Lung (tissue), 12 donors: ENCODE data around the gene ATF3. TPM values are rescaled to one million over a fixed set of nuclear protein-coding genes. Genes with fewer than 3 reads are reported as not detected.

Experiments
- ATAC-seq: fragments of 200-7000 bp; cut with Tn5 transposase; one replicate; pipeline ENCODE4 v1.9.1; 2020; ENCODE audit warnings: moderate number of reproducible peaks; ENCODE audit not compliant: insufficient read depth, low FRiP score
- DNase-seq, 3 donors: peaks; one replicate each; pipeline ENCODE4 v3.0.0-alpha.2; 2013 to 2017
- H3K27ac ChIP-seq, 2 donors: one replicate each; pipeline ENCODE4 v1.5.1; 2013; ENCODE audit warnings: mild to moderate bottlenecking in 2 of 2, moderate library complexity in 2 of 2, control low read depth in 1 of 2, inconsistent platforms in 1 of 2, low read depth in 1 of 2, low read length in 1 of 2
- H3K27me3 ChIP-seq, 3 donors: one replicate each; pipeline ENCODE4 v1.5.1; 2013; ENCODE audit warnings: low read length in 2 of 3; ENCODE audit not compliant: control insufficient read depth in 3 of 3, insufficient read depth in 3 of 3
- H3K36me3 ChIP-seq, 4 donors: one replicate each; pipeline ENCODE4 v1.5.1; 2013; ENCODE audit warnings: low read length in 4 of 4, mild to moderate bottlenecking in 1 of 4, moderate library complexity in 1 of 4; ENCODE audit not compliant: control insufficient read depth in 4 of 4, insufficient read depth in 4 of 4
- H3K4me1 ChIP-seq, 5 donors: one replicate each; pipeline ENCODE4 v1.5.1; 2013; ENCODE audit warnings: low read length in 5 of 5, mild to moderate bottlenecking in 2 of 5, moderate library complexity in 1 of 5; ENCODE audit not compliant: control insufficient read depth in 5 of 5, insufficient read depth in 5 of 5
- H3K4me3 ChIP-seq: one replicate; pipeline ENCODE4 v1.5.1; 2013; ENCODE audit warnings: mild to moderate bottlenecking, control low read depth, moderate library complexity
- H3K9ac ChIP-seq, 2 donors: one replicate each; pipeline ENCODE4 v1.5.1; 2013; ENCODE audit warnings: low read length in 2 of 2, control low read depth in 1 of 2; ENCODE audit not compliant: insufficient read depth in 1 of 2
- H3K9me3 ChIP-seq, 4 donors: one replicate each; pipeline ENCODE4 v1.5.1; 2013; ENCODE audit warnings: low read length in 3 of 4, mild to moderate bottlenecking in 1 of 4, moderate library complexity in 1 of 4; ENCODE audit not compliant: control insufficient read depth in 4 of 4, insufficient read depth in 3 of 4
- WGBS, 2 donors: extraction: QIAGEN DNeasy Blood & Tissue Kit; methylation state at CpG; one replicate each; pipeline ENCODE4 v1.1.7; 2013; 5-methylcytosine and 5-hydroxymethylcytosine counted together
- polyA plus RNA-seq, 2 donors: library from polyadenylated mRNA; stranded (reverse); fragments of 200-250 nt; gene quantifications; one replicate each; pipeline ENCODE4 v1.2.1, GENCODE V29; 2013
- total RNA-seq, 2 donors: library from RNA; depleted of rRNA in 1 of 2; stranded (reverse); fragments of >200 nt in 1 of 2; gene quantifications; one replicate each; pipeline ENCODE4 v1.2.1, GENCODE V29; 2014 to 2021
- TF ChIP-seq, protein P1 (sequence below): IDR thresholded peaks from 2 replicates; pipeline ENCODE4 v1.5.1; 2012; ENCODE audit warnings: mild to moderate bottlenecking; ENCODE audit errors: control extremely low read depth, extremely low read depth
- donor health status: control.
- donor health status: control.
- donor health status: Bipolar disorder and iron deficiency.
- donor health status: healthy.
- donor health status: DM: yes; HTN: yes; CAD: no.

Gene ATF3
- total and polyA plus RNA-seq, 4 donors, result 15.9 to 44.1 (median 24.4) TPM

DNA sequence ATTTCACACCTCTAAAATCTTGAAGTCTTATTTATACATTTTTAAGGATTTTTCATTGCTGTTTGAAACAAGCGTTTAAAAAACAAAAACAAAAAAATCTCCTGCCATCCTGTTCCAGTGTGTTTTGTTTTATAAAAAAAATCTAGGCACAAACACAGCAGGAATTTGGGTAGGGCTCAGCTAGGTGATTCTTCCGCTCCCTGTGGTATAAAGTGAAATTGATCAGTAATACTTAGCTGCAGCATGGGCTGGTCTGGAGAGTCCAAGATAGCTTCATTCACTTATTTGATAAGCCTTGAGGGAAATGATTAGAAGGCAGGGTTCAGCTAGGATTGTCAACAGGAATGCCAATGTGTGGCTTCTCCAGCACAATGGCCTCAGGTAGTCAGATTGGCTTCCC, 25.7 kb downstream of the ATF3 start:
- Histone ChIP-seq H3K4me3 (no peak overlapping the region), H3K27me3 (no peaks in the 10 kb centered on the region), H3K9ac (no peak overlapping the region), H3K4me1 (peaks cover 6 to 51% (median 23%) of the 10 kb centered on the region in 5 donors), H3K27ac (no peak overlapping the region), H3K9me3 (peaks cover 0 to 3% (median 1%) of the 10 kb centered on the region in 4 donors), H3K36me3 (no peaks in the 10 kb centered on the region)
- ATAC-seq (no peak), DNase-seq (no peak)
- WGBS, 2 donors, result 98 to 99% methylated on average over 2 of the region's 2 CpGs
- TF ChIP-seq, protein P1, sequence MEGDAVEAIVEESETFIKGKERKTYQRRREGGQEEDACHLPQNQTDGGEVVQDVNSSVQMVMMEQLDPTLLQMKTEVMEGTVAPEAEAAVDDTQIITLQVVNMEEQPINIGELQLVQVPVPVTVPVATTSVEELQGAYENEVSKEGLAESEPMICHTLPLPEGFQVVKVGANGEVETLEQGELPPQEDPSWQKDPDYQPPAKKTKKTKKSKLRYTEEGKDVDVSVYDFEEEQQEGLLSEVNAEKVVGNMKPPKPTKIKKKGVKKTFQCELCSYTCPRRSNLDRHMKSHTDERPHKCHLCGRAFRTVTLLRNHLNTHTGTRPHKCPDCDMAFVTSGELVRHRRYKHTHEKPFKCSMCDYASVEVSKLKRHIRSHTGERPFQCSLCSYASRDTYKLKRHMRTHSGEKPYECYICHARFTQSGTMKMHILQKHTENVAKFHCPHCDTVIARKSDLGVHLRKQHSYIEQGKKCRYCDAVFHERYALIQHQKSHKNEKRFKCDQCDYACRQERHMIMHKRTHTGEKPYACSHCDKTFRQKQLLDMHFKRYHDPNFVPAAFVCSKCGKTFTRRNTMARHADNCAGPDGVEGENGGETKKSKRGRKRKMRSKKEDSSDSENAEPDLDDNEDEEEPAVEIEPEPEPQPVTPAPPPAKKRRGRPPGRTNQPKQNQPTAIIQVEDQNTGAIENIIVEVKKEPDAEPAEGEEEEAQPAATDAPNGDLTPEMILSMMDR, result no peak

GRCh38 chr1:212635141-212635631, 26.6 kb downstream of the ATF3 start:
- Histone ChIP-seq H3K4me1 (peaks cover 6 to 44% (median 18%) of the 10 kb centered on the region in 5 donors), H3K4me3 (no peak overlapping the region), H3K27ac (peak overlapping the region in 1 of 2 donors; percentile 87), H3K27me3 (no peaks in the 10 kb centered on the region), H3K9ac (peak overlapping the region in 1 of 2 donors; percentile 4), H3K36me3 (no peaks in the 10 kb centered on the region), H3K9me3 (peaks cover 0 to 3% (median 1%) of the 10 kb centered on the region in 4 donors)
- peak; percentile 95 to 97 (median 96) for DNase-seq
- WGBS, 2 donors, result 9 to 41% methylated on average over 1 of the region's 1 CpG
- peak; percentile 48 for ATAC-seq
- TF ChIP-seq, protein P1, result no peak

- Histone ChIP-seq H3K4me3 (no peak overlapping the region), H3K9ac (no peak overlapping the region)
Measured at GRCh38 chr1:212637902-212638301, 29.3 kb downstream of the ATF3 start.

More at GRCh38 chr1:212637902-212638301, 29.3 kb downstream of the ATF3 start:
- Histone ChIP-seq H3K9me3 (peaks cover 0 to 6% (median 3%) of the 10 kb centered on the region in 4 donors), H3K4me1 (peaks cover 6 to 43% (median 18%) of the 10 kb centered on the region in 5 donors), H3K36me3 (no peaks in the 10 kb centered on the region), H3K27me3 (no peaks in the 10 kb centered on the region), H3K27ac (peak overlapping the region; percentile 63 to 71)
- 81% methylated on average over 5 of the region's 5 CpGs for WGBS, 2 donors
- ATAC-seq, result no peak
- TF ChIP-seq, protein P1, result no peak
- DNase-seq, result no peak
